ENCODE data around the gene FOSL2. TPM values are rescaled to one million over a fixed set of nuclear protein-coding genes. Genes with fewer than 3 reads are reported as not detected.

The FOSL2 gene
- total RNA-seq, 1 donor from 2014 or later = 65.4 TPM

DNA sequence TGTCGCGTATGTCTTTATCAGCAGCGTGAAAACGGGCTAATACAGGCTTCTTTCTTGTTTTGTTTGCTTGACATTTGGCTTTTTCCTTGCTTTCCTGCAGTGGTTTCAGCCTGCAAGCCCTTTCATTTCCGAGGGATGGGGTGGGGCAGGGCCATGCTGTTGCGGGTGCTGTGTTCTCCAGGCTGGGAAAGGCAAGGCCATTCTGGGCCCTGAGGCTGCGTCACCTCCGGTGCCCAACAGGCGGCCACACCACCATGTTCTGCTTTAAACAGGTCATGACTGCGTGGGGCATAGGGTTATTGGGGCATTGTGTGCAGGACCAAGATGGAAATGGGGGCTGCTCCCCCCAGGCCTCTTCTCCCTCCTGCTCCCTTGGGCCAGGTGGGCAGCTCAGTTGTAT lies 64.6 kb downstream of the FOSL2 start:
- no peak for DNase-seq (ENCODE audit: low spot score)
- intact Hi-C loops (cut with DNase I) = no loop called here

DNA sequence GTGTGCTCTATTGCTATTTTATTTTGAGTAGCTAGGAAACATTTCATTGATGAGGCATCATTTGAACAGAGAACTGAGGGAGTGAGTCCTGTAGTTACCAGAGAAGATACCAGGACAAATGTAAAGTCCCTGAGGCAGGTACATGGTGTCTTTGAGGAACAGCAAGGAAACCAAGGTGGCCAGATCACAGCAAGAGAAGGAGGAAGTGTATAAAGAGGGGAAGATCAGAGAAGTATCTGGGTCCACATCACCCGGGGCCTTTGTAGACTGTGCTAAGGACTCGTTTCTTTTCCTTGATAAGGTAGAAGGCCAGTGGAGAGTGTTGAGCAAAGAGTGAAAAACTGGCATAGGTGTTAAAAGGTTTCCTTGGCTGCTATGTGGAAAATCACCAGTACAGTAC lies 68.4 kb downstream of the FOSL2 start:
- intact Hi-C loops (cut with DNase I) = no loop called here
- no peak for DNase-seq (ENCODE audit: low spot score)

DNA sequence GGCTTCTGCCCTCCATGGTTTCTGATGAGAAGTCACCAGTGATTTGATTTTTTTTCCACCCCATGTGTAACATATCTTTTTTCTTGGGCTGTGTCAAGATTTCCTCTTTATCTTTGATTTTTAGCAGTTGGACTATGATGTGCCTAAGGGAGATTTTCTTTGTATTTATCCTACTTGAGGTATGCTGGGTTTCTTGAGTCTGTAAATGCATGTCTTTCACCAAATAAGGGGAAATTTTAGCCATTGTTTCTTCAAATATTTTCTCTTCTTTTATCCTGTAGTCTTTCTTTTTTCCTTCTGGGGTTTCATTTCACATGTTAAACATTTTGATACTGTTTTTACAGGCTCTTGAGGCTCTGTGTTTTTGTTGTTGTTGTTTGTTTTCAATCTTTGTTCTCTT lies 69.5 kb downstream of the FOSL2 start:
- no peak for DNase-seq (ENCODE audit: low spot score)
- intact Hi-C loops (cut with DNase I) = no loop called here

DNA sequence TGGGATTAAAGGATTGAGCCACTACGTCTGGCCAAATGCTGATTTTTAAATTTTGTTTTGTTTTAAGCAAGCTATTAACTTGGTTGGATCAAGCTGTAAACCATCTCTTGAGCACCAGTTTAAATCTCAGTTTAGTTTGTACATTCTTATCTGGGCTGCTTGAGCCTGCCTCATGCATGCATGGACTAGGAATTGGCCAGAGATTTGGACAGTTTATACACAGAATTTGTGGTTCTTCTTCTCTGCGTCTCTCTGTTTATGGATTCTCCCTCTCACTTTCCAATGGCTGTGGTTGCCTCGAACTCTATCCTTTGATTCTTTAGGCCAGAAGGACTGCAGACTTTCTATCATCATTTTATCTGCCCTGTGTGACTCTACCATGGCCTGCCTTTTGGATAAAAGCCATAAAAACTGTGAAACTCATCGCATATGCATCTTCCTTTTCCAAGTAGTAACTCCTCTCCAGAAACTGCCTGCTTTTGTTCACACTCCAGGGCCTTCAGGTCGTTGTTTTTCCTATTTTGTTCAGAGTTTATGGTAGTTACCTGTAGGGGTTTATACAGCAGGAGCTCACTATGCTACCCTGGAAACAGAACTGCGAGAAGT lies 70.7 kb downstream of the FOSL2 start:
- intact Hi-C loops (cut with DNase I) = no loop called here
- no peak for DNase-seq (ENCODE audit: low spot score)

DNA sequence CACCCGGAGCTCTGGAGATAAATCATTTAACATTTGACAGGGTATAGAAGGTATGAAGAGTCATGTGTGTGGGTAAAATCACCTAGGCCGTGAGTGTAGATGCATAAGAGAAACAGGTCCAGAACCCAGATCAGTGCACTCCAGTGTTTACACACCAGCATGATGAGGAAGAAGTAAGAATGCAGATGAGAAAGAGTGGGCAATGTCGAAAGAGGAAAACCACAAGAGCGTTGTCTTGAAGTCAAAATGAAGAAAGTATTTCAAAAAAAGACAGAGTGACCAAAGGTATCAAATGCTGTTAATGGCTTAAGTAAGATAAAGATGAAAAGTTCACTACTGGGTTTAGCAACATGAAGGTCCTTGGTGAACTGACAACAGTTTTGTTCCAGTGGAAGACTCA lies 71.2 kb downstream of the FOSL2 start:
- intact Hi-C loops (cut with DNase I) = no loop called here
- no peak for DNase-seq (ENCODE audit: low spot score)

DNA sequence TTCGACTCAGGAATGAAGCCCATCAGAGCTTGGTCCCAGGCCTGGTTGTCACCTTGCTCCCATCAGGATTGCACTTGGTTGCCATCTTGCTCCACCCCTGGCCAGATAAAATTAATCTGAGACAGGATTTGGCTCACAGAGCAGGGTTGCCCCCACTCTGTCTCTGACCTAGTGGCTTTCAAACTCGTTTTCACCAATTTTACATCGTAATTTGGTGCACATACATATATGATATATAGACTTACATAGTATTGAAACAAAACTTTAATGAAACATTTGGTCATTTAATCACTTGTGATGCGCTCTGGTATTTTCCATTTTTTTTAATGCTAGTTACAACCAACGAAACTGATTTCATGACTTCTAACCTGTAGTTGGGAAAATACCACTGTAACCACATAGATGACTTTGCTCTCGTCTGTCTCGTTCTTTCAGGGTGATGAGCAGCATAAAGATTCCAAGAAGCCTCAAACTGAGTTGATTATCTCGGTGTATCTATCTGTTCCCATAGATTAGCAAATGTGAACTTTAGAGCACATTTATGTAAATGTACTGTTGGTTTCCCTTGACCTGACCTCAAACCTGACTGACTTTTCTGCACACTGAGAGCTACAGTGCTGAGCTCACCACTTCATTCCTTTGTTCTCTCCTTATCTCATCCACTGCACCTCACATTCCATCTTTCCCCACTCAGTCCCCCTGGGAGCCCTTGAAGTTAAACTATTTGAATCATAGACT lies 72.7 kb downstream of the FOSL2 start:
- intact Hi-C loops (cut with DNase I) = no loop called here
- no peak for DNase-seq (ENCODE audit: low spot score)

Other genes starting within 250 kb of the FOSL2 start
- 2.0 TPM for gene PLB1, start 103.2 kb downstream of the FOSL2 start, total RNA-seq